ENCODE results near the gene ARL17A.
"Not testable (repeated sequence)": the region's sequence is repeated elsewhere in the genome, so short reads cannot be mapped to it uniquely, and the experiment has no call there.

The ARL17A gene

DNA sequence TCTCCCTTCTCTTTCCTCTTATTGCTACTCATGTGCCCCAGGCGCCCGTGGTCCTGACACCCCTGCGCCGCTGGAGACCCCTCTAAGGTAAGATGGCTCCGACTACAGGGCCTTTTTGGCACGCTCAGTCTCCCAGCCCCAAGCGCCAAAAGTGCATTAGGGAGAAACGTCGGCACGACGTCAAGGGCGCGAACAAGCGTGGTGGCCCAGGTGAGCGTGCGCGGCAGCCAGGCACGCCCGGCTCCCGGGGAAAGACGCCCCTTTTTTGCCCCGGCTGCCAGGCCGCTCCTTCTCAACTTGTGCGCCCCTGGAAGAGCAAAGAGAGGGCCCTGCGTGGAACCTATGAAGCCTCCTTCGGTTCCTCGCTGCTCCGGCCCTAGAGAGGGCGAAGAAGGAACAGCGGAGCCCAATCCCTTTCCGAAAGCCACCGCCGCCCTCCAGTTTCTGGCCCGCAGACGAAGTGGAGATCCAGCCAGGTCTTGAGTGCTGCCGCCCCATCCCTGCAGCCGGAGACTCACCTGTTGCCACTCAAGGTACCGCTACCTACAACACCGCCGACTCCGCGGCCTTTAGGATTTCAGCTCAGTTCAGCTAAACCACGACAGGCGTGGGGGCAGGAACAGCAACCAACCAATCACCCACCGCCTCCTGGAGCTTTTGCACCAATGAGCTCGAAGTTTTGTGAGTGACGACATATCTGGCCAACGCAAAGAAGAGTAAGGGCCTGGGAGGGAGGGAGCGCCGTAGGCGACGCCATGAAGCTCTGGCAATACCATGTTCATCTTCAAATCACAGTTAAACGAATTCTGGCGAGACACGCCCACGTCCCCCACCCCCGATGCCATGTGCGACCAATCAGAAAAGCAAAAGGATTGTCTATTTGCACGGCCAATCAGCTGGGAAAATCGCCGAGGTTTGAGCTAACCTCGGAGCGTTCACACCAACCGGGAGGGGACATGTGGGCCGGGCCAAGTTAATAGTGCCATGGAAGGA, at the start of gene ARL17A:
TSS of gene ARL17A (minus strand) at position 609 of the 993 bp plus-strand sequence. CDS start 3,369 bp downstream, outside the sequence.
- DNase-seq: not testable (repeated sequence)

DNA sequence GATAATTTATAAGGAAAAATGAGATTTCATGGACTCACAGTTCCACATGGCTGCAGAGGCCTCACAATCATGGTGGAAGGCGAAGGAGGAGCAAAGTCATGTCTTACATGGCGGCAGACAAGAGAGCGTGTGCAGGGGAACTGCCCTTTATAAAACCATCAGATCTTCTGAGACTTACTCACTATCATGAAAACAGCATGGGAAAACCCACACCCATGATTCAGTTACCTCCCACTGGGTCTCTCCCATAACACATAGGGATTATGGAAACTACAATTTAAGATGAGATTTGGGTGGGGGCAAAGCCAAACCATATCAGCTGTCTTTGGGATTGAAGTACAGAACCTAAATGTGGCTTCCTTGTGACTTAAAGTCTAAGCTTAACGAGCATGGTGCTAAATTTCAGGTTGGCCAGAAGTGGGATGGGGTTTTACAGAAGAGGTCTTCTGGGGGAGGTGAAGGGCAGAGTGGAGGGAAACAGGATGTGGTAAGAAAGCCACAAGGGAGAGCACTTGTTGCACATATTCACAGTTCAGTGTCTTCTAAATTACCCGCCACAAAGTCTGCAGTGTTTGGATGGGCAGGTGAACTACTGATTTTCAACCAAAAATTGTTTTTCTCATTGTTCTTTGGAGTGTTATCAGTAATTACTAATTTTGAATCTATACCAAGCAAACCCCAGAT, 49.4 kb upstream of the ARL17A start:
- DNase-seq: not testable (repeated sequence)

DNA sequence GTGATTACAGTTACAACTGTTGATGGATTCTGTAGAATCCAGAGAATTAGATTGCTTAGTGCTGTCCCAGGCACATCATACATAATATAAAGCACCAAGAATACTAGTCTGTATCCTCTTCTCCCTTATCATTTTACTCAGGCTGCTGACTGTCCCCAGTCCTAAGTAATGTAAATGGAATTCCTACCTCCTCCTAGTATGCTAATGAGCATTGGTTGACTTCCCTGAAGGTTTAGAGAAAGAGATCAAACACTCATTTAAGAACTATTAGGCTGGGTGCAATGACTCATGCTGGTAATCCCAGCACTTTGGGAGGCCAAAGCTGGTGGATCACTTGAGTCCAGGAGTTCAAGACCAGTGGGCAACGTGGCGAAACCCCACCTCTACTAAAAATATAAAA, 48.0 kb upstream of the ARL17A start:
- DNase-seq: not testable (repeated sequence)

GRCh38 chr17:46624726-46625125, 45.2 kb upstream of the ARL17A start:
- not testable (repeated sequence) for DNase-seq

GRCh38 chr17:46623790-46624189, 44.3 kb upstream of the ARL17A start:
- not testable (repeated sequence) for DNase-seq

DNA sequence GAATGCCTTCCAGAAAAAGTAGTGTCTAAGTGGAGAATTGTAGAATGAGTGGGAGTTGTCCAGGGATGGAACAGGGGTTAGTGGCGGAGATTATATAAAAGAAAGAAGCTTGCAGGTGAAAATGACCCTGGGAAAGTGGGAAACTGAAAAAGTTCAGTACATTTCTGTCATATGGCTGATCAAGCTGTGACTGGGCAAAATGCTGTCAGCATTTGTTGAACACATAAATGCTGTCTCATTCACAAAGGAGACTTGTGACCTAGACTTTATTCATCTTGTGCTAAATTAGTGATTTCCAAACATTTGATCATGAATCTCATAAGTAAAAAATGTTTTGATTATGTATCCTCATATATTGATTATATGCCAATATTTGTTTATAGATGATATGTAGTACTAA, 39.5 kb upstream of the ARL17A start:
- not testable (repeated sequence) for DNase-seq

DNA sequence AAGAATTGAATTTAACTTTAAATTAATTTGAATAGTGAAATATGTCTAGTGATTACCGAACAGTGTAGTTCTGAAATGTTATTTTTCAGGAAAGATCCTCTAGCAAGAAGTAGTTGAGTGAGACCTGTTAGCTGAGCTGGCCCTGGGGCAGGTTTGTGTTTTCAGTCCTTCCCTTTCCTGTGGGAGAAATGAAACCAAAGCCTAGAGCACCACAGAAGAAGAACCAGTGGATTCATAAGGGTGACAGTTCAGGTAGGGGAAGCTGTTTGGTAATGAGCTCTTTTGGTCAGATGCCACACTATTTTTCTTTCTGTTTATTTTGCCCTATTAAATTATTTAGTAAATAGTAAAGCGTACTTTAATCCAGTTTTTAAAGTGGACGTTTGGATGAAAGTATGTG, 37.6 kb upstream of the ARL17A start:
- not testable (repeated sequence) for DNase-seq

- not testable (repeated sequence) for DNase-seq
Observed at GRCh38 chr17:46613876-46614275, 34.4 kb upstream of the ARL17A start.

DNA sequence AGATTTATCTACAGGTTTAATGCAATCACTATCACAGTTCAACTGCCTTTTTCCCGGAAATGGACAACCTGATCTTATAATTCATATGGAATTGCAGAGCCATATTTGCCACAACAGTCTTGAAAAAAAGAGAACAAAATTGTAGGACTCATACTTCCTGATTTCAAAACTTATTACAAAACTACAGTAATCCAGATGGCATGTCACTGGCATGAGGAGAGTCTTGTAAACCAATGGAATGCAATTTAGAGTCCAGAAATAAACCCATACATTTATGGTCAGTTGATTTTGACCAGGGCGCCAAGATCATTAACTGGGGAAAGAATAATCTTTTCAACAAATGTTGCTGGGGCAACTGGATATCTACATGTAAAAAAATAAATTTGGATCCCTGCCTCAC, 31.8 kb upstream of the ARL17A start:
- not testable (repeated sequence) for DNase-seq

DNA sequence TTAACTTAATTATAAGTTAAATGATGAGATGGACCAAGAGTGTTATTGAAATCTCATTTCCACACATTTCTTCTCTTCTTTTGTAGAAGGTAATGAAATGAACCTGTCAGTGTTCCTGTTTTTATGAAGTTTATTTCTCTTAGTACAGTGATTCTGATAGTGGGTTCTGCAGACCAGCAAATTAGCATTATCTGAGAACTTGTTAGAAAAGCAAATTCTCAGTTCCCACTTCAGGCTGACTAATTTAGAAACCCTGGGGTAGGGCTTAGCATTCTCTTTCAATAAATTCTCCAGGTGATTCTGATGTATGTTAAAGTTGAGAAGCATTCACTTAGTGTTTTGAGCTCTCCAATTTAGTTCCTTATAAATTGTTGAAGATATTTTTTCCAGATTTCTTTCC, 23.6 kb upstream of the ARL17A start:
- DNase-seq: not testable (repeated sequence)

DNA sequence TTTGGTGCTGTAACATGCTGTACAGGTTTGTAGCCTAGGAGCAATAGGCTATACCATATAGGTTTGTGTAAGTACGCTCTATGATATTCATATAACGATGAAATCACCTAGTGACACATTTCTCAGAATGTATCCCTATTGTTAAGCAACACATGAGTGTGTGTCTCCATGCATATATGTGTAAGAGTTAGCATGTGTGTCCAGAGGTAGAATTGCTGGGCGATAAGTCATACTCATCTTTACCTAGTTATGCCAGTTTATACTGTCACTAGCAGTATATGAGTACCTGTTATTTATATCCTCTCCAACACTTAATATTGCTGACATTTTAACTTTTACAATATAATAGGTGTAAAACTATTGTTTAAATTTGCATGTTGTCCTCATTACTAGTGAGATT, 21.3 kb upstream of the ARL17A start:
- DNase-seq: not testable (repeated sequence)

DNA sequence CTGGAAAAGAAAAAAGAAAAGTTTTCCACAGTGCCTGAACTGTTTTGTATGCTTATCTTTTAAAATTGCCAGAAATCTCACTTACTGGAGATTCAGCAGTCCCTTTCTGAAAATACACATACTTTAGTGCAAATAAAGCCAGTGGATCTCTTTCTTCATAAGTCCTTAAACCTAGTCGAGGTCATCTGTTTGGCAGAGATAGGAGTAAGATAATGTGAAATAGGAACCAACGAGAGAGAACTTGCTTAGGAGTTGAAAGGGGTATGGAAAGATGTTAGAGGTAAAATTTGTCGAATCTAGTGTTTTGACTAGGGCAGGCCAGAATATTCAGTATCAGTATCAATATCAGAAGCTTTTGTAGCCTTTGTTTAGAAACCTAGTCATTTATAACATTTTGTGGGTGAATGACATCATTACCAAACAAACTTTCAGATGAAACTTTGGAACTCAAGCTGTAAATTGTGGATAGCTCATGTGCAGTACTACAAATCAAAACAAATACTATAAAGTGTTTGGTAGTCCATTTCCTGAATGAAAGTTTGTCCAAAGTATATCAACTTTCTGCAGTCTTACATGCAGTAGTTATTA, 18.9 kb upstream of the ARL17A start:
- not testable (repeated sequence) for DNase-seq

DNA sequence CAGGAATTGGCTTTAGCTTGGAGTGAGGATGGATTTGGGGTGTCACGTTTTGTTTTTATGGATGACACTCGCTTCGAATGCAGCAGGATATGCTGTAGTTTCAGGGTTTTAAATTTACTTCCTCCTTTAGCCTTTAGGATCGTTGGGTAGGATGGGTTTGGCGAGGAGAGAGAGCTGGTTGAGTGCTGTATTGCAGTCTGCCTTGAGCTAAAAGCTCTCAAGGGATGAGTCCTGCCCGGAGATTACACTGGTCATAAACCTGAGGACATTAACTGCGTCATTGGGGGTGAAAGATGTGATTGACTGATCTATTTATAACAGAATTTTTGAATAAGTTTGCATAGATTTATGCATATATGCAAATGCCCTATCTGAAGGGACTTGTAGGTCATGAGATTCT, 11.8 kb upstream of the ARL17A start:
- DNase-seq: not testable (repeated sequence)

GRCh38 chr17:46590157-46591146, 11.0 kb upstream of the ARL17A start, which contains the start of gene NSF:
Gene NSF (plus strand): TSS chr17:46590669. CDS start chr17:46590776, 107 bp downstream.
- DNase-seq: not testable (repeated sequence)

- not testable (repeated sequence) for DNase-seq
Observed at GRCh38 chr17:46585444-46585843, 6.0 kb upstream of the ARL17A start.

DNA sequence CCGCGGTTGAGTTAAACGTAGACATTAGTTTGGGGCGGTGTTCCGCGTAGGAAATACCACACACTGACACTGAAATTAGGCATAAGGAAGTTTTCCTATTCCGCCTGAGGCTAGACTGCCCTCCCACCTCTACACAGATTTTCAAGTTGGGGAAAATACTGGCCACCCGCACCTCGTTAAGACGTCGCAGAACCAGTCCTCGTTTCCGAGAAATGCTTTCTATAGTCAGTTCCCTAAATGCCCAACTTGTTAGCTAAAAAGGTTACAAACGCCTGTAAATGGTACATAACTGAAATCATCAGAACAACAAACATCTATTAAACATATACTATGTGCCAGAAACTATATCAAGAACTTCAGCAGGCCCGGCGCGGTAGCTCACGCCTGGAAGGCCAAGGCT, 591 bp upstream of the ARL17A start:
- not testable (repeated sequence) for DNase-seq

DNA sequence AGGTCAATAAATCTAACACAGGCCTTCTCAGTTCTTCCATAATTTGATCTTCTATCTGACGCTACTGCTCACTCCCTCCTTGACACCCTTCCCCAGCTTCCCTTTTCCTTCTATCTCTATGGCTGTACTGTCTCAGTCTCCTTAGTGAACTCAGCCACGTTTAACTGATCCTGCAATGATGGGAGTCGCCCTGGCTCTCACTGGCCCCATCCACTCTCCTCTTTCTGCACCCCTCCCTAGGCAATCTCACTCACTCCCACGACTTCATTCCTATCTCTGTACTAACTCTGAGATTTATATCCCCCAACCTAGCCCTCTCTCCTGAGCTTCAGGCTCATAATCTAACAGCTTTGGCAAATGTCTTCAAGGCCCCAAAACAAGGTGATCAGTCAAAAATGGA, 7.7 kb downstream of the ARL17A start:
- DNase-seq: not testable (repeated sequence)

GRCh38 chr17:46566980-46567379, 12.5 kb downstream of the ARL17A start:
- DNase-seq: not testable (repeated sequence)

GRCh38 chr17:46566284-46566683, 13.2 kb downstream of the ARL17A start:
- DNase-seq: not testable (repeated sequence)

DNA sequence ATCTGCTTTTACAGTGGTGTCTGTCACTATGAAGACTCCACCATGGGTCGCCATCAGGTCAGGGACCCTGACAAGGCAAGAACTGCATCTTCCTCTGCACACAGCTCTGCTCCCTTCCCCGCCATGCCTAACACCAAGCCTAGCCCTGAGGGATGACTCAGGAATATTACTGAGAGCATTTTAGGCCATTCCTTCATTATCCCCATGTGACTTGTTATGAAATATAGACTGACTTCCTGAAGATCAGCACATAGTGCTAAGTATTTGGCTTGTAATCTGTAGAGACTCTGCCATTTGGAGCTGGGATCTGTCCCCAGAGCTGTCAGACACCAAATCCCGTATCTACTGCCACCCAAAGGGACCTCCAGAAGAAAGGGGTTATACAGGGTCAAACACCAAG, 19.4 kb downstream of the ARL17A start:
- DNase-seq: not testable (repeated sequence)

- not testable (repeated sequence) for DNase-seq
Observed at GRCh38 chr17:46559155-46559554, 20.3 kb downstream of the ARL17A start.

DNA sequence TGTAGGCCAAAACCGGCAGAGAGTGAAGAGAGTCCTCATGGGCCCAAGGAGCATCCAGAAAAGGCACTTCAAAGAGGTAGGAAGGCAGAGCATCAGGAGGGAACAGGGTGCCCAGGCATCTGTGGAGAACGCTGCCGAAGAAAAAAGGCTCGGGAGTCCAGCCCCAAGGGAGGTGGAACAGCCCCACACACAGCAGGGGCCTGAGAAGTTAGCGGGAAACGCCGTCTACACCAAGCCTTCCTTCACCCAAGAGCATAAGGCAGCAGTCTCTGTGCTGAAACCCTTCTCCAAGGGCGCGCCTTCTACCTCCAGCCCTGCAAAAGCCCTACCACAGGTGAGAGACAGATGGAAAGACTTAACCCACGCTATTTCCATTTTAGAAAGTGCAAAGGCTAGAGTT, 30.9 kb downstream of the ARL17A start:
- DNase-seq: not testable (repeated sequence)
